HCT116 (cell line): ENCODE results near the gene UQCC5. TPM values are rescaled to one million over a fixed set of nuclear protein-coding genes. Genes with fewer than 3 reads are reported as not detected.
A peak's percentile ranks its signal among the peaks of the same experiment; 100 is the strongest.

Experiments used
- ATAC-seq: fragments of 200-7000 bp; cut with Tn5 transposase; 2 replicates; pipeline ENCODE4 v1.9.1; 2020; ENCODE audit warnings: mild to moderate bottlenecking, moderate library complexity
- BruUV-seq: library from RNA; stranded (reverse); fragments of 400-500 nt; replicated peaks from 2 replicates; lab custom pipeline; 2021; lab: Mats Ljungman, UMichigan
- CTCF ChIA-PET: fragments of 300-600 bp; sonication (Branson Sonifier 250); formaldehyde crosslinking; loops from one replicate; lab custom pipeline; 2021; ENCODE audit warnings: antibody characterized with exemption; lab: Charles Lee
- POLR2A ChIA-PET: fragments of 300-600, 350-600 bp; sonication (Branson Sonifier 250); formaldehyde crosslinking; loops from one replicate; lab custom pipeline; 2021; ENCODE audit warnings: antibody characterized with exemption; lab: Charles Lee
- RAD21 ChIA-PET, 2 experiments: fragments of 300-600 bp; sonication (Branson Sonifier 250); formaldehyde crosslinking; loops; one replicate each; lab custom pipeline; 2023; ENCODE audit warnings: low total read pairs in 2 of 2; ENCODE audit not compliant: uncharacterized antibody in 2 of 2, unreplicated experiment in 2 of 2, low non-redundant PET in 1 of 2; lab: Charles Lee
- DNase-seq: peaks from one replicate; pipeline ENCODE4 v3.0.0-alpha.2; 2010; ENCODE audit warnings: low read depth, low spot score
- H2AFZ ChIP-seq: fragments of 200-600 bp; shearing (Covaris generic), sonication (generic); 2 replicates; pipeline ENCODE4 v1.6.1; 2017; ENCODE audit warnings: low read depth, mixed run types, mixed read lengths, antibody characterized with exemption, low read length; ENCODE audit not compliant: poor library complexity, severe bottlenecking
- H3K27ac ChIP-seq: 2 replicates; pipeline ENCODE4 v1.5.1; 2012; ENCODE audit warnings: low read depth, low read length
- H3K27me3 ChIP-seq: fragments of 200-600 bp; sonication (generic); 2 replicates; pipeline ENCODE4 v1.6.1; 2016; ENCODE audit warnings: mixed run types, low read length, mixed read lengths; ENCODE audit not compliant: insufficient read depth
- H3K36me3 ChIP-seq, 2 experiments: fragments of 200-500 bp in 1 of 2; fragments of 200-600 bp in 1 of 2; sonication (Bioruptor generic) in 1 of 2; sonication (generic) in 1 of 2; 2 replicates each; pipeline versions ENCODE4 v1.5.1 to v1.6.1; 2014 to 2016; ENCODE audit warnings: low read length in 2 of 2, inconsistent platforms in 1 of 2, mixed read lengths in 1 of 2, mixed run types in 1 of 2; ENCODE audit not compliant: insufficient read depth in 2 of 2, control insufficient read depth in 1 of 2
- H3K4me1 ChIP-seq, 2 experiments: fragments of 200-600 bp in 1 of 2; sonication (generic) in 1 of 2; 2 replicates each; pipeline versions ENCODE4 v1.5.1 to v1.6.1; 2012 to 2017; ENCODE audit warnings: low read length in 2 of 2, inconsistent platforms in 1 of 2, mild to moderate bottlenecking in 1 of 2, mixed read lengths in 1 of 2, mixed run types in 1 of 2, moderate library complexity in 1 of 2; ENCODE audit not compliant: insufficient read depth in 2 of 2, control insufficient read depth in 1 of 2
- H3K4me2 ChIP-seq: fragments of 200-600 bp; sonication (generic); 2 replicates; pipeline ENCODE4 v1.6.1; 2017; ENCODE audit warnings: mixed run types, low read length, mixed read lengths
- H3K4me3 ChIP-seq, 2 experiments: fragments of 200-600 bp in 1 of 2; sonication (generic) in 1 of 2; replicated peaks in 1 of 2; 2 replicates each; pipeline ENCODE4 v1.5.1; 2011 to 2016; ENCODE audit warnings: low read length in 2 of 2, control low read depth in 1 of 2, low read depth in 1 of 2, mild to moderate bottlenecking in 1 of 2, mixed read lengths in 1 of 2, mixed run types in 1 of 2
- H3K79me2 ChIP-seq: fragments of 200-600 bp; sonication (generic); 2 replicates; pipeline ENCODE4 v1.6.1; 2017; ENCODE audit warnings: mild to moderate bottlenecking, mixed run types, low read length, moderate library complexity, mixed read lengths; ENCODE audit not compliant: insufficient read depth
- H3K9ac ChIP-seq: fragments of 200-600 bp; sonication (generic); 2 replicates; pipeline ENCODE4 v1.6.1; 2016; ENCODE audit warnings: low read length, mixed read lengths
- H3K9me2 ChIP-seq: fragments of 200-600 bp; sonication (generic), shearing (Covaris generic); 2 replicates; pipeline ENCODE4 v1.6.1; 2017; ENCODE audit warnings: mixed run types, mild to moderate bottlenecking, moderate library complexity; ENCODE audit not compliant: insufficient read depth
- H3K9me3 ChIP-seq, 2 experiments: fragments of 200-500 bp in 1 of 2; fragments of 200-600 bp in 1 of 2; sonication (Bioruptor generic) in 1 of 2; sonication (generic) in 1 of 2; 2 replicates each; pipeline ENCODE4 v1.6.1; 2014 to 2017; ENCODE audit warnings: low read length in 2 of 2, mixed read lengths in 2 of 2, inconsistent platforms in 1 of 2, low read depth in 1 of 2, mild to moderate bottlenecking in 1 of 2, mixed run types in 1 of 2, moderate library complexity in 1 of 2; ENCODE audit not compliant: control insufficient read depth in 1 of 2, insufficient read depth in 1 of 2
- H4K20me1 ChIP-seq: fragments of 200-600 bp; sonication (generic), shearing (Covaris generic); 2 replicates; pipeline ENCODE4 v1.6.1; 2017; ENCODE audit warnings: mixed run types, mild to moderate bottlenecking, moderate library complexity; ENCODE audit not compliant: insufficient read depth
- ELF1 ChIP-seq: IDR thresholded peaks from 2 replicates; pipeline ENCODE4 v1.6.1; 2012; ENCODE audit warnings: low read depth, borderline replicate concordance
- EZH2phosphoT487 ChIP-seq: fragments of 200-600 bp; IDR thresholded peaks from 2 replicates; pipeline ENCODE4 v1.6.1; 2018; ENCODE audit warnings: antibody characterized with exemption, borderline replicate concordance
- JUND ChIP-seq: IDR thresholded peaks from 2 replicates; pipeline ENCODE4 v1.6.1; 2012
- RAD21 ChIP-seq: IDR thresholded peaks from 2 replicates; pipeline ENCODE4 v1.6.1; 2012; ENCODE audit warnings: low read depth, mild to moderate bottlenecking
- REST ChIP-seq: IDR thresholded peaks from 2 replicates; pipeline ENCODE4 v1.6.1; 2012; ENCODE audit warnings: low read depth
- SP1 ChIP-seq: IDR thresholded peaks from 2 replicates; pipeline ENCODE4 v1.6.1; 2012; ENCODE audit warnings: low read depth
- YY1 ChIP-seq: IDR thresholded peaks from 2 replicates; pipeline ENCODE4 v1.6.1; 2011; ENCODE audit warnings: low read length, low read depth, moderate library complexity, mild to moderate bottlenecking; ENCODE audit not compliant: insufficient replicate concordance; ENCODE audit errors: extremely low read depth
- intact Hi-C: fragments of 100-400 bp; cut with micrococcal nuclease; formaldehyde crosslinking; loops from 2 replicates; pipeline ENCODE4 v1.10.0; 2022
- total RNA-seq: library from RNA; stranded (reverse); gene quantifications from one replicate; pipeline ENCODE4 v1.2.1, GENCODE V29; 2021; ENCODE audit not compliant: unreplicated experiment

Gene UQCC5
- total RNA-seq, 1 experiment from 2014 or later, result 14.1 TPM

GRCh38 chr3:52535411-52536111 lies 844 bp upstream of the UQCC5 start:
- ATAC-seq (no peak), DNase-seq (no peak)
- ChIA-PET CTCF (interaction anchor here (0.8 kb wide), 1 partner anchor 144 kb away, joined by 3 read pairs; no protein-coding TSS in a partner anchor), RAD21 (no interaction called here), POLR2A (interaction anchor here (0.6 to 1.2 kb wide), 17 partner anchors 8 to 478 kb away, joined by 3 to 13 read pairs (median 4); partner anchors contain the start of gene TNNC1)
- peak overlapping the region; percentile 56 for H3K4me2 ChIP-seq
- no peak overlapping the region for H2AFZ ChIP-seq
- H3K9me2 ChIP-seq, result no peaks in the 10 kb centered on the region
- BruUV-seq, result no TSS peak
- TF ChIP-seq RAD21, result no peak
- TF ChIP-seq EZH2phosphoT487, result no peak
- no peak for TF ChIP-seq SP1
- no peak for TF ChIP-seq YY1
- no peak for TF ChIP-seq REST
- no peak for TF ChIP-seq ELF1
- no peak for TF ChIP-seq JUND
- H3K4me3 ChIP-seq, result no peak overlapping the region
- peaks cover 0 to 7% of the 10 kb centered on the region in 2 experiments; a peak in 1 of 4 replicates for H3K36me3 ChIP-seq
- 0 out of 2 replicates have a peak overlapping the region, but pooled peaks have one; percentile 1 for H3K9ac ChIP-seq
- H3K27me3 ChIP-seq, result no peaks in the 10 kb centered on the region
- no peaks in the 10 kb centered on the region for H4K20me1 ChIP-seq
- intact Hi-C loops, result loop anchor here (2.0 kb wide), 1 partner anchor 147 kb away; no protein-coding TSS in a partner anchor
- H3K4me1 ChIP-seq, result peaks cover 14 to 43% of the 10 kb centered on the region in 2 experiments; a peak in 3 of 4 replicates
- peak overlapping the region; percentile 28 for H3K27ac ChIP-seq
- no peaks in the 10 kb centered on the region for H3K9me3 ChIP-seq
- peaks cover 66% of the 10 kb centered on the region for H3K79me2 ChIP-seq
